ENCODE data around the gene TEKT1. TPM values are rescaled to one million over a fixed set of nuclear protein-coding genes. Genes with fewer than 3 reads are reported as not detected.
"Not testable (repeated sequence)": the region's sequence is repeated elsewhere in the genome, so short reads cannot be mapped to it uniquely, and the experiment has no call there.

Gene TEKT1
- total and polyA plus RNA-seq, 9 of the 15 experiments (the other 6 are each of a cell fraction or from before 2014, with no cell fraction given) = 0.06 TPM; not detected in 8

- peak; percentile 76 for TF ChIP-seq ZNF146 (CRISPR knock-in tag; IDR thresholded peaks at IDR 0.05; ENCODE audit: unreplicated experiment)
- WGBS (ENCODE audit: insufficient coverage, low coverage, missing lambda C conversion rate) = 3% methylated on average over 5 of the region's 8 CpGs
- H3K79me2 ChIP-seq (ENCODE audit: control insufficient read depth, insufficient read depth, low read length); H3K27ac ChIP-seq (ENCODE audit: extremely low read depth, low read depth, low read length); CTCF ChIA-PET (ENCODE audit: low intra/inter-chr PET ratio); H3K9ac ChIP-seq (ENCODE audit: insufficient read depth in 1 of 2, low read depth in 2 of 2, low read length in 2 of 2); H3K36me3 ChIP-seq (ENCODE audit: control insufficient read depth, insufficient read depth, low read length); H2AFZ ChIP-seq (ENCODE audit: low read depth, low read length); H3K9me1 ChIP-seq (ENCODE audit: control insufficient read depth, insufficient read depth, low read length); ATAC-seq; DNase-seq (ENCODE audit: extremely low read depth in 1 of 4, low spot score in 3 of 4); intact Hi-C loops (cut with micrococcal nuclease); H4K20me1 ChIP-seq (replicated peaks; ENCODE audit: control insufficient read depth, insufficient read depth, low read length); FAIRE-seq; H3K4me1 ChIP-seq (replicated peaks in 1 of 2; ENCODE audit: control insufficient read depth in 2 of 2, insufficient read depth in 2 of 2, low read length in 2 of 2); in situ Hi-C loops (cut with MboI); POLR2A ChIA-PET; H3K4me3 ChIP-seq; BruUV-seq (replicated peaks); H3K4me2 ChIP-seq (ENCODE audit: insufficient read depth, low read length); H3K9me3 ChIP-seq (replicated peaks; ENCODE audit: control insufficient read depth, insufficient read depth, low read depth, low read length): not testable (repeated sequence)
- H3K27me3 ChIP-seq (ENCODE audit: control insufficient read depth in 2 of 2, insufficient read depth in 2 of 2, low read length in 2 of 2) = peaks cover 8 to 29% of the 10 kb centered on the region in 2 experiments; a peak in 4 of 5 replicates
Measured at GRCh38 chr17:6774906-6775305, 56.6 kb downstream of the TEKT1 start.

GRCh38 chr17:6772016-6772415 lies 59.5 kb downstream of the TEKT1 start:
- 0% methylated on average over 1 of the region's 1 CpG for WGBS (ENCODE audit: insufficient coverage, low coverage, missing lambda C conversion rate)
- POLR2A ChIA-PET = no interaction called here
- TF ChIP-seq PRPF4 (IDR thresholded peaks at IDR 0.05; ENCODE audit: insufficient read depth, low read depth, low read length, poor library complexity, severe bottlenecking) = no peak
- no peak for TF ChIP-seq ZNF407 (IDR thresholded peaks at IDR 0.05; ENCODE audit: low read depth)
- TF ChIP-seq ATF4 (CRISPR knock-in tag; IDR thresholded peaks at IDR 0.05) = no peak
- no peak for TF ChIP-seq IRF1 (CRISPR knock-in tag; IDR thresholded peaks at IDR 0.05; ENCODE audit: borderline replicate concordance)
- TF ChIP-seq ZSCAN29 (IDR thresholded peaks at IDR 0.05) = no peak

More at GRCh38 chr17:6772016-6772415, 59.5 kb downstream of the TEKT1 start:
- FAIRE-seq (no peak), DNase-seq (ENCODE audit: extremely low read depth in 1 of 4, low spot score in 3 of 4) (no peak), ATAC-seq (no peak)
- Histone ChIP-seq H3K79me2 (ENCODE audit: control insufficient read depth, insufficient read depth, low read length) (no peaks in the 10 kb centered on the region), H3K36me3 (ENCODE audit: control insufficient read depth, insufficient read depth, low read length) (no peaks in the 10 kb centered on the region), H3K4me3 (no peak overlapping the region), H3K4me2 (ENCODE audit: insufficient read depth, low read length) (no peak overlapping the region), H3K9ac (ENCODE audit: insufficient read depth in 1 of 2, low read depth in 2 of 2, low read length in 2 of 2) (no peak overlapping the region), H3K27me3 (ENCODE audit: control insufficient read depth in 2 of 2, insufficient read depth in 2 of 2, low read length in 2 of 2) (peaks cover 3 to 13% of the 10 kb centered on the region in 2 experiments; a peak in 4 of 5 replicates), H3K4me1 (replicated peaks in 1 of 2; ENCODE audit: control insufficient read depth in 2 of 2, insufficient read depth in 2 of 2, low read length in 2 of 2) (peaks cover 0 to 6% of the 10 kb centered on the region in 2 experiments; a peak in 1 of 5 replicates), H3K27ac (ENCODE audit: extremely low read depth, low read depth, low read length) (no peak overlapping the region), H2AFZ (ENCODE audit: low read depth, low read length) (no peak overlapping the region), H3K9me1 (ENCODE audit: control insufficient read depth, insufficient read depth, low read length) (no peaks in the 10 kb centered on the region), H4K20me1 (replicated peaks; ENCODE audit: control insufficient read depth, insufficient read depth, low read length) (no peaks in the 10 kb centered on the region), H3K9me3 (replicated peaks; ENCODE audit: control insufficient read depth, insufficient read depth, low read depth, low read length) (0 out of 2 replicates have a peak, but pooled peaks cover 2% of the 10 kb centered on the region)
- intact Hi-C loops (cut with micrococcal nuclease) (no loop called here), in situ Hi-C loops (cut with MboI) (no loop called here)
- no TSS peak for BruUV-seq (replicated peaks)
- CTCF ChIA-PET (ENCODE audit: low intra/inter-chr PET ratio) = no interaction called here
